HEK293T (cell line): ENCODE measurements around the gene PAK1IP1.
"Not testable (repeated sequence)": the region's sequence is repeated elsewhere in the genome, so short reads cannot be mapped to it uniquely, and the experiment has no call there.

Source experiments
- ARNT ChIP-seq: fragments of 450-650 bp; IDR thresholded peaks from 2 replicates; pipeline ENCODE4 v1.6.1; 2017; ENCODE audit warnings: mild to moderate bottlenecking
- BHLHE40 ChIP-seq: fragments of 450-650 bp; IDR thresholded peaks from 2 replicates; pipeline ENCODE4 v1.6.1; 2016; ENCODE audit warnings: mild to moderate bottlenecking, moderate library complexity, borderline replicate concordance
- CTBP1 ChIP-seq: fragments of 450-650 bp; IDR thresholded peaks from 2 replicates; pipeline ENCODE4 v1.6.1; 2016; ENCODE audit warnings: borderline replicate concordance
- ELF4 ChIP-seq: fragments of 450-650 bp; IDR thresholded peaks from 2 replicates; pipeline ENCODE4 v1.6.1; 2017; ENCODE audit warnings: antibody characterized with exemption
- FOXA1 ChIP-seq: fragments of 450-650 bp; IDR thresholded peaks from 2 replicates; pipeline ENCODE4 v1.6.1; 2016; ENCODE audit warnings: mild to moderate bottlenecking
- FOXK2 ChIP-seq: fragments of 450-650 bp; IDR thresholded peaks from 2 replicates; pipeline ENCODE4 v1.6.1; 2016; ENCODE audit warnings: mild to moderate bottlenecking
- PKNOX1 ChIP-seq: fragments of 450-650 bp; IDR thresholded peaks from 2 replicates; pipeline ENCODE4 v1.6.1; 2016
- SP1 ChIP-seq: fragments of 450-650 bp; IDR thresholded peaks from 2 replicates; pipeline ENCODE4 v1.6.1; 2017
- SUZ12 ChIP-seq: fragments of 450-650 bp; IDR thresholded peaks from 2 replicates; pipeline ENCODE4 v1.6.1; 2016; ENCODE audit warnings: mild to moderate bottlenecking
- TARDBP ChIP-seq: fragments of 450-650 bp; IDR thresholded peaks from 2 replicates; pipeline ENCODE4 v1.6.1; 2016

GRCh38 chr6:10751757-10752156 is 57.0 kb downstream of the PAK1IP1 start:
- TF ChIP-seq PKNOX1, SUZ12, ARNT, FOXK2, CTBP1, FOXA1, BHLHE40, SP1, TARDBP, ELF4: not testable (repeated sequence)
